ENCODE data around the gene CSNK1E.

The CSNK1E gene

DNA sequence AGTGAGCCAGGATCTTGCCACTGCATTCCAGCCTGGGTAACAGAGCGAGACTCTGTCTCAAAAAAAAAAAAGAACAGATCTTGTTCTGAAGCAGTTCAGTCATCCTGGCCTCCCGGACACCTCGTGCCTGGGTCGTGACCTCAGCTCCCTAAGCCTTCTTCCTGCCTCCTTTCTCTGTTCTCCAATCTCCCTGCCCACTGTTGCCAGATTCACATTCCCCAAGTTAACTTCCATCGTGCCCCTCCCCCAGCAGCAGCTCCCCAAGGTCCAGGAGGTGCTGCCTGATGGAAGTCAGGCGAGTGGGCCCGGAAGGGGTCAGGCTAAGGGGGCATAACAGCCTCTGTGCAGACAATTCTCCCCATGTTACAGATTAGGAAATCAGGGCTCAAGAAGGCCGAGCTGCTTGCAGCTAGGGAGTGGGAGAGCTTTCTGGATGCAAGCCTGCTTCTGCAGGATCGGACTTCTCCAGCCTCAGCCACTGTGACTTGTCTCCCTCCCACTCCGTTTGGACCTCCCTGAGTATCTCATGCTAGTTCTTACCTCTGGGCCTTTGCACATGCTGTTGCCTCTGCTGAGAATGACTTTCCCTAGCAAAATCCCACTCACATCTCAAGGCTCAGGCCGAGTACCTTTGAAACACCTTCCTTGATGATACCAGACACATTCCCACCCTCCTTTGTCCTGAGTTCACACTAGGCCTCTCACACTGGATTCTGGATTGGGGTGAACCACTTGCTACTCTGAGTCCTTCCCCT is 30.1 kb downstream of the CSNK1E start:
- TF ChIP-seq, protein P1, sequence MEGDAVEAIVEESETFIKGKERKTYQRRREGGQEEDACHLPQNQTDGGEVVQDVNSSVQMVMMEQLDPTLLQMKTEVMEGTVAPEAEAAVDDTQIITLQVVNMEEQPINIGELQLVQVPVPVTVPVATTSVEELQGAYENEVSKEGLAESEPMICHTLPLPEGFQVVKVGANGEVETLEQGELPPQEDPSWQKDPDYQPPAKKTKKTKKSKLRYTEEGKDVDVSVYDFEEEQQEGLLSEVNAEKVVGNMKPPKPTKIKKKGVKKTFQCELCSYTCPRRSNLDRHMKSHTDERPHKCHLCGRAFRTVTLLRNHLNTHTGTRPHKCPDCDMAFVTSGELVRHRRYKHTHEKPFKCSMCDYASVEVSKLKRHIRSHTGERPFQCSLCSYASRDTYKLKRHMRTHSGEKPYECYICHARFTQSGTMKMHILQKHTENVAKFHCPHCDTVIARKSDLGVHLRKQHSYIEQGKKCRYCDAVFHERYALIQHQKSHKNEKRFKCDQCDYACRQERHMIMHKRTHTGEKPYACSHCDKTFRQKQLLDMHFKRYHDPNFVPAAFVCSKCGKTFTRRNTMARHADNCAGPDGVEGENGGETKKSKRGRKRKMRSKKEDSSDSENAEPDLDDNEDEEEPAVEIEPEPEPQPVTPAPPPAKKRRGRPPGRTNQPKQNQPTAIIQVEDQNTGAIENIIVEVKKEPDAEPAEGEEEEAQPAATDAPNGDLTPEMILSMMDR (conservative IDR thresholded peaks at IDR 0.05; ENCODE audit: low read depth, low read length) = no peak
- no peak overlapping the region for H3K4me3 ChIP-seq (ENCODE audit: low read depth, low read length)
- DNase-seq (ENCODE audit: low read depth) = no peak

DNA sequence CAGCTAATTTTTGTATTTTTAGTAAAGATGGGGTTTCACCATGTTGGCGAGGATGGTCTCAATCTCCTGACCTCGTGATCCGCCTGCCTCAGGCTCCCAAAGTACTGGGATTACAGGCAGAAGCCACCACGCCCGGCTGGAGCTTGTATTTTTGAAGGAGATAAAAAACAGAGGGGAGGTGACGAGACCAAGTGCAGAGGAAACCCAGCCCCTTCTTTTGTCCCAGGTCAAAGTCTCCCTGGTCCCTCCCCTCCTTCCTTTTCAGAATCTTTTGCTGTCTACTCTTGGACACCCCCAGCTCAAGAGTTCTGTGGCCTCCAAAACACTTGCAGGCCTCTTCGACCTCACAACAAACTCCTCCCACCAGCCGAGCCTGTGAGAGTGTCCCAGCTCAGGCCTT is 32.2 kb downstream of the CSNK1E start:
- no peak overlapping the region for H3K4me3 ChIP-seq (ENCODE audit: low read depth, low read length)
- TF ChIP-seq, protein P1 (conservative IDR thresholded peaks at IDR 0.05; ENCODE audit: low read depth, low read length) = no peak
- no peak for DNase-seq (ENCODE audit: low read depth)

DNA sequence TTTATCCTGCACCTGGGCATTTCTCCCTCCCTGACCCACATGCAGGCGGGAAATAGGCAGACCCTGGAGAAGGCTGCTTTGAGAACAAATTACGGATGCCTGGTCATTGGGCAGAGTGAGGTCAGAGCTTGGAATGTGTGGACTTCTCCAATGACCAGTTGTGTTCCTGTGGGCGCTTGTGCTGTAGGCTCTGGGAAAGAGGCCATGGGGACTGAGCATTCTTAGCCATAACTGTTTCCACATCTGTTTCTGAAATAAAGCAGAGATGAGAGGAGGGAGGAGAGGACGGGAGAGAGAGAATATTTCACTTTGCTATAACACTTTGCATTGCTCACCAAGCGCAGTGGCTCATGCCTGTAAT is 33.2 kb downstream of the CSNK1E start:
- H3K4me3 ChIP-seq (ENCODE audit: low read depth, low read length) = no peak overlapping the region
- DNase-seq (ENCODE audit: low read depth) = peak; percentile 95
- TF ChIP-seq, protein P1 (conservative IDR thresholded peaks at IDR 0.05; ENCODE audit: low read depth, low read length) = no peak

GRCh38 chr22:38282397-38282796 is 34.8 kb downstream of the CSNK1E start:
- DNase-seq (ENCODE audit: low read depth) = peak; percentile 50
- H3K4me3 ChIP-seq (ENCODE audit: low read depth, low read length) = no peak overlapping the region
- TF ChIP-seq, protein P1 (conservative IDR thresholded peaks at IDR 0.05; ENCODE audit: low read depth, low read length) = no peak

- H3K4me3 ChIP-seq (ENCODE audit: low read depth, low read length) = no peak overlapping the region
- TF ChIP-seq, protein P1 (conservative IDR thresholded peaks at IDR 0.05; ENCODE audit: low read depth, low read length) = no peak
- DNase-seq (ENCODE audit: low read depth) = no peak
These were observed 41.1 kb downstream of the CSNK1E start for GRCh38 chr22:38276166-38276565.

DNA sequence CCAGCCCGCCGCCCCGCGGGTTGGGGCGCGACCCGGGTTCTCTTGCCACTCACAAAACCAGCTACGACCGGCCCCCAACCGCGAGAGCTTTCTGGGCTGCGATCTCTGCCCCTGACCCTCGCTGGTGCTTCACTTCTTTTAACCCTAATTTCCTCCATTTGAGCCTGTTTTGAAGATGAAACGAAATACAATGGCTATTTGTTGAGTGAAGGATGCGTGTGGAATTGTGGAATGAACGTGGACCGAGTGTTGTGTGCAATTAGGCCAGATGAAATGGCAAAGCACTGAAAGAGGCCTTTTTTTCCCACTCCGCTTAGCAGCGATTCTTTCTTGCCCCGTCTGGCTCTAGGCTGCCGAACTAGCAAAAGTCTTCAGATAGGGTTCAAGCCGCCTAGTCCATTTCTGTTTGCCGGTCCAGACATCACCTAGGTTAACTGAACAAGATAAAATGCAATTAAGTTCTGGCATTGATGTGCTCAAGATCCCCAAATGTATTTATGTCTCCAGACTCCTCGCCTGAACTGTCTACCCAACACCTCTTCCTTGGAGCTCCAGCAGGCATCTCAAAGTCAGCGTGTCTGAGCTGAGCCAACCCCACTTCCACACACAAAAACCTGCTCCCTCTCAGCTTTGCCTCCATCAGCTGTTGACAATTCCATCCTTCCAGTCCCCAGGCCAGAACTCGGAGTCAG is 44.0 kb downstream of the CSNK1E start:
- peak overlapping the region; percentile 89 for H3K4me3 ChIP-seq (ENCODE audit: low read depth, low read length)
- TF ChIP-seq, protein P1 (conservative IDR thresholded peaks at IDR 0.05; ENCODE audit: low read depth, low read length) = no peak
- no peak for DNase-seq (ENCODE audit: low read depth)
